Measurements from ENCODE around the gene YJU2.
"Not testable (repeated sequence)": the region's sequence is repeated elsewhere in the genome, so short reads cannot be mapped to it uniquely, and the experiment has no call there.

The YJU2 gene

GRCh38 chr19:4229179-4229931 lies 17.5 kb upstream of the YJU2 start, which contains the start of gene EBI3:
EBI3 (plus strand) TSS chr19:4229523; CDS start chr19:4229551, 28 bp downstream.
- DNase-seq = peak; percentile 68

DNA sequence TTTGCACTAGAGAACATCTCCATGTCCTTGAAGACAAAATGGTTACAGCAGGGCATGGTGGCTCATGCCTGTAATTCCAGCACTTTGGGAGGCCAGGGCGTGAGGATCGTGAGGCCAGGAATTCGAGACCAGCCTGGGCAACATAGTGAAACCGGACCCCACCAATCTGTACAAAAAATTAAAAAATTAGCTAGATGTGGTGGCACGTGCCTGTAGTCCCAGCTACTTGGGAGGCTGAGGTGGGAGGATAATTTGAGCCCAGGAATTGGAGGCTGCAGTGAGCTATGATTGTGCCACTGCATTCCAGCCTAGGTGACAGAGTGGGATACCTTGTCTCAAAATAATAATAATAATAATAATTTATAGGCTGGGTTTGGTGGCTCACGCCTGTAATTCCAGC lies 16.6 kb upstream of the YJU2 start:
- DNase-seq = not testable (repeated sequence)

DNA sequence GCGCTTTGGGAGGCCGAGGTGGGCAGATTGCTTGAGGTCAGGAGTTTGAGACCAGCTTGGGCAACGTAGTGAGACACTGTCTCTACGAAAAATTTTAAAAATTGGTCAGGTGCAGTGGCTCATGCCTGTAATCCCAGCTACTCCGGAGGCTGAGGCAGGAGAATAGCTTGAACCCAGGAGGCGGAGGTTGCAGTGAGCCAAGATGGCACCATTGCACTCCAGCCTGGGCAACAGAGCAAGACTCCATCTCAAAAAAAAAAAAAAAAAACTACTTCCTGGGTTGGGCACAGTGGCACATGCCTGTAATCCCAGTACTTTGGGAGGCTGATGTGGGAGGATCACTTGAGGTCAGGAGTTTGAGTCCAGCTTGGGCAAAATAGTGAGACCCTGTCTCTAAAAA lies 15.4 kb upstream of the YJU2 start:
- not testable (repeated sequence) for DNase-seq

GRCh38 chr19:4232139-4232538 lies 14.7 kb upstream of the YJU2 start:
- DNase-seq = not testable (repeated sequence)

GRCh38 chr19:4232614-4233281 lies 14.1 kb upstream of the YJU2 start:
- no peak for DNase-seq

DNA sequence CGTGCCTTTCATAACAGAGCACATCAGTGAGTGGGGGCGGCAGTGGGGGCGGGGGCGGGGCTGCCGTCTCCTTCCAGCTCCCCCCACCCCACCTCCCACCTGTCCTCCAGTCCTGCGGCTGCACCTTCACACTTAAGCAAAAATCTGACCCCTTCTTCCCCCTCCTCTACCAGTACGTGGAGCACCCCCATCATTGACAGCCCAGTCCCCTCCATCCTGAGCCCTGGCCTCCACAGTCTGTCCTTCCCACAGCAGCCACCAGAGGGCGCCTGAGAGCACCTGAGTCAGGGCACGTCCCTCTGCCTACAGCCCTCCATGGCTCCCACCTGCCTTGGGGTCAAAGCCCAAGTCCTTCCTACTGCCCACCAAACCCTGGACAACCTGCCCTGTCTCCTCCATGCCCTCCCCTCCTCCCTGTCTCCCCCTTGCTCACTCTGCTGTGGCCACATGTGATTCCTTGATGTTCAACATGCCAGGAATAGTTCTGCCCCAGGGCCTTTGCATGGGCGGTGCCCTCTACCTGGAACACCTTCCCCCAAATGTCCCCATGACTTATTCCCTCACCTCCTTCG lies 13.5 kb upstream of the YJU2 start:
- peak; percentile 89 for DNase-seq

DNA sequence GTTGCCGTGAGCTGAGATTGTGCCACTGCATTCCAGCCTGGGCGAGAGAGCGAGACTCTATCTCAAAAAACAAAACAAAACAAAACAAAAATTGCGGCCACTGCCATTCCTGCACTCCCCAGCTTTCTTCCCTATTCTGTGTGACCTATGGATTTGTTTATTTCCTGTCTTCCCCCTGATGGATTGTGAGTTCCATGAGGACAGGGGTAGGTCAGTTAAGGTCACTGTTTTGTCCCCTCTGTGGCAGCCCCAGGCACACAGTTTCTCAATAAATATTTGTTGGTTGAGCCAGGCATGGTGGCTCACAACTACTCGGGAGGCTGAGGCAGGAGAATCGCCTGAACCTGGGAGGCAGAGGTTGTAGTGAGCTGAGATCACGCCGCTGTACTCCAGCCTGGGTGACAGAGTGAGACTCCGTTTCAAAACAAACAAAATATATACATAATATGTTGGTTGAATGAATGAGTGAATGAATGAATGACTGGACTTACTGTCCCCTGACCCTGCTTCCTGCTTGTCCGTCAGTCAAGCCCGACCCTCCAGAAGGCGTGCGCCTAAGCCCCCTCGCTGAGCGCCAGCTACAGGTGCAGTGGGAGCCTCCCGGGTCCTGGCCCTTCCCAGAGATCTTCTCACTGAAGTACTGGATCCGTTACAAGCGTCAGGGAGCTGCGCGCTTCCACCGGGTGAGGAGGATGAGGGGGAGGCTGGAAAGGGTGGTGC lies 12.6 kb upstream of the YJU2 start:
- DNase-seq = no peak

DNA sequence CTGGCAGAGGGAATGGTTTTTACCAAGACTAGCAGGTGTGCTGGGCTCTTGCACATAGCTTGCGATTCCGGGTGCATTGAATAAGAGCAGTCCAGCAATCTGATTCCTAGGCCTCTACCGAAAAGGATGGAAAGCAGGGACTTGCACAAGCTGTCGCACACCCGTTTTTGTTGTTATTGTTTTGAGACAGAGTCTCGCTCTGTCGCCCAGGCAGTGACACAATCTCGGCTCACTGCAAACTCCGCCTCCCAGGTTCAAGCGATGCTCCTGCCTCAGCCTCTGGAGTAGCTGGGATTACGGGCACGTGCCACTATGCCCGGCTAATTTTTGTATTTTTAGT lies 12.0 kb upstream of the YJU2 start:
- DNase-seq = no peak

- DNase-seq = not testable (repeated sequence)
These were observed 9.4 kb upstream of the YJU2 start for GRCh38 chr19:4237510-4237909.

GRCh38 chr19:4238831-4239230 lies 8.0 kb upstream of the YJU2 start:
- DNase-seq = no peak

DNA sequence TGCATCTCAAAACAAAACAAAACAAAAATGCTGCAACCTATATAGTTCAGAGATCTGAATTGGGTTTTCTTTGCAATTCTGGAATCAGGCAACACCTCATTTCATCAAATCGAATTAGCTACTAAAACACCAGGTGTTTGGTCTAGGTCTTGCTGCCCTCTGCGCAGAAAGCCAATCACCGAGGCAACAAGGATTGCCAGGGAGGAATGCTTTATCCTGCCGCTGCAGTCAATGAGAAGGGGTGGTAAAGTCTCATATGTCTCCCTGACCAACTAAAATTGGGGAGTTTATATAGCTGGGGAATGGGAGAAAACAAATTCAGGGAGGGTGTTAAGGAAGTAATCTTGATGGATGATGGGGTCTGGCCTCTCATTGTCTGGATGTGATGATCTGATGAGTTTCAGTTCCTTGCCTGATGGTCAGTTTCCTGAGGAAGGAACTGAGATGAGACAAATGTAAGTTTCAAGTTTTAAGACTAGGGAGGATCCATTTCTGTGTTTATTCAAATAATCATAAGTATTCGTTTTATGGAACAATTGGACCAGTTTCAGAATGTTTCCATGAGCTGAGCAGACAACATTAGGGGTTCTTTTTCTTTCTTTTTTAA lies 5.0 kb upstream of the YJU2 start:
- no peak for DNase-seq

- DNase-seq = not testable (repeated sequence)
These were observed 942 bp upstream of the YJU2 start for GRCh38 chr19:4245938-4246337.

GRCh38 chr19:4256563-4256962 lies 9.7 kb downstream of the YJU2 start:
- peak; percentile 35 for DNase-seq

DNA sequence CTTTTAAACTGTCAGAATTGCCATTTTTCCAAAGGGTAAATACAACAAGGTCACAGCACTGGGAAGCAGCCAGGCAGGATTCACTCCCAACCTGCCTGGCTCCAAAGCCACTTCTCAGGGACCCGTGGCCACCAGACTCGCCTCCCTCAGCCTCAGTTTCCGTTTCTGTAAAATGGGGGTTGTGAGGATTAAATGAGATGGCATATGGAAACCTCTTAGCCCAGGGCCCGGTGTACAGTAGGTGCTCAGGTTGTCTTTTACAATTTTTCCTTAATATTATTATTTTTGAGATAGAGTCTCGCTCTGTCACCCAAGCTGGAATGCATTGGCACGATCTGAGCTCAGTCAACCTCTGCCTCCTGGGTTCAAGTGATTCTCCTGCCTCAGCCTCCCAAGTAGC lies 10.1 kb downstream of the YJU2 start:
- DNase-seq = no peak

DNA sequence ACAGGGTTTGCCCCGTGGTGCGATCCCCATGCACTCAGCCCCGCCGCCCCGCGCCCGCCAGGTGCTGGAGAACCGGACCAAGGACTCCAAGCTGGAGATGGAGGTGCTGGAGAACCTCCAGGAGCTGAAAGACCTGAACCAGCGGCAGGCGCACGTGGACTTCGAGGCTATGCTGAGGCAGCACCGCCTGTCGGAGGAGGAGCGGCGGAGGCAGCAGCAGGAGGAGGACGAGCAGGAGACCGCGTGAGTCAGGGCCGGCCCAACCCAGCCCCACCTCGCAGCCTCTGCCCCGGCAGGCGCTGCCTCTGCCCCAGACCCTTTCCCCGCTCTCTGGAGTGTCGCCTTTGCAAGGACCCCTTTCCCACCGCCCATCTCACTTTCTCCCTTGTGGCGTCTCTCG lies 11.3 kb downstream of the YJU2 start:
- no peak for DNase-seq

DNA sequence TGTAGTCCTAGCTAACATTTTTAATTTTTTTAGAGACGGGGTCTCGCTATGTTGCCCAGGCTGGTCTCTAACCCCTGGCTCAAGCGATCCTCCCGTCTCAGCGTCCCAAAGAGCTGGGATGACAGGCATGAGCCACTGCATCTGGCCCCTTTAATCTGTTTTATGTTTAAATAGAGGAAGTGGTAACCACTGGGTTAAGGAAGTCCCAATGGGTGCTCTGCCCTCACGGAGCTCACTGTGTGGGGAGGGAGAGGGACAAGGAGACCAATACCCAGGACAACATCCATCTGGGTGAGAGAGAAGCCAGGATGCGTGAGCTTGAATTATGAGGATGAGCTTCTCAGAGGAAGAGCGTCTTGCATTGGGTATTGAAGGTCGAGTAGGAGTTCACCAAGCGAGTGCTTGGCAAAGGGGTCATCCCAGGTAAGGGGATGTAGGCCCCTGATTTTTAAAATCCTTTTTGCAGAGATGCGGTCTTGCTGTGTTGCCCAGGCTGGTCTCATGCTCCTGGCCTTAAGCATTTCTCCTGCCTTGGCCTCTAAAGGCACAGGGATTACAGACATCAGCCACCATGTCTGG lies 13.8 kb downstream of the YJU2 start:
- DNase-seq = no peak

GRCh38 chr19:4264812-4265211 lies 17.9 kb downstream of the YJU2 start:
- no peak for DNase-seq

DNA sequence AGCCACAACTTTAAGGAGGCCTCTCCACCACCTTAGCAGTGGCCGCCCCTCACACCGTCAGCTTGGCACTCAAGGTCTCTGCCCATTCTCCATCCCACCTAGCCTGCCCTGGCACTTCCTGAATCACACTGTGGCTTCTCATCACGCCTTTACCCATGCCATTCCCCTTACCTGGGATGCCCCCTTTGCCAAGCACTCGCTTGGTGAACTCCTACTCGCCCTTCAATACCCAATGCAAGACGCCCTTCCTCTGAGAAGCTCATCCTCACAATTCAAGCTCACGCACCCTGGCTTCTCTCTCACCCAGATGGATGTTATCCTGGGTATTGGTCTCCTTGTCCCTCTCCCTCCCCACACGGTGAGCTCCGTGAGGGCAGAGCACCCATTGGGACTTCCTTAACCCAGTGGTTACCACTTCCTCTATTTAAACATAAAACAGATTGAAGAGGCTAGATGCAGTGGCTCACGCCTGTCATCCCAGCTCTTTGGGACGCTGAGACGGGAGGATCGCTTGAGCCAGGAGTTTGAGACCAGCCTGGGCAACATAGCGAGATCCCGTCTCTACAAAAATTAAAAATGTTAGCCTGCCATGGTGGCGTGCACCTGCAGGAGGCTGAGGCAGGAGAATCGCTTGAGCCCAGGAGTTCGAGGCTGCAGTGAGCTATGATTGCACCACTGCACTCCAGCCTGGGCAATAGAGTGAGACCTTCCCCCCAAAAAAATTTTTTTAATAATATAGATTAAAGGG lies 19.5 kb downstream of the YJU2 start:
- DNase-seq = no peak

GRCh38 chr19:4267101-4267900 lies 20.4 kb downstream of the YJU2 start:
- peak; percentile 76 for DNase-seq

- DNase-seq = no peak
These were observed 21.3 kb downstream of the YJU2 start for GRCh38 chr19:4267901-4268815.

Measured in activated CD4-positive, alpha-beta T cell treated with anti-CD3 and anti-CD28 coated beads for 48 hours (primary cell).